Mesenchymal stem cell (in vitro differentiated cells and primary cell): ENCODE data around the gene DPF3.

Experiments used
- DNase-seq: peaks from one replicate; pipeline ENCODE4 v3.0.0-alpha.2; 2013
- H2AFZ ChIP-seq: one replicate; pipeline ENCODE4 v1.6.1; 2013; ENCODE audit warnings: low read depth, mild to moderate bottlenecking, control low read depth, inconsistent platforms, low read length, moderate library complexity
- H2AK5ac ChIP-seq: 2 replicates; pipeline ENCODE4 v1.6.1; 2013; ENCODE audit warnings: low read length, moderate library complexity, mild to moderate bottlenecking, inconsistent platforms; ENCODE audit not compliant: severe bottlenecking
- H2BK120ac ChIP-seq: one replicate; pipeline ENCODE4 v1.6.1; 2013; ENCODE audit warnings: low read depth, mild to moderate bottlenecking, inconsistent platforms, low read length, moderate library complexity
- H2BK12ac ChIP-seq, 2 experiments: one replicate each; pipeline ENCODE4 v1.6.1; 2013; ENCODE audit warnings: inconsistent platforms in 2 of 2, low read length in 2 of 2, mild to moderate bottlenecking in 2 of 2, moderate library complexity in 2 of 2, control low read depth in 1 of 2
- H2BK15ac ChIP-seq: one replicate; pipeline ENCODE4 v1.6.1; 2013; ENCODE audit warnings: mild to moderate bottlenecking, low read depth, inconsistent platforms; ENCODE audit not compliant: poor library complexity, severe bottlenecking
- H2BK5ac ChIP-seq: 2 replicates; pipeline ENCODE4 v1.6.1; 2013; ENCODE audit warnings: low read depth, mild to moderate bottlenecking, low read length, control low read depth, inconsistent platforms; ENCODE audit not compliant: poor library complexity, severe bottlenecking
- H3K14ac ChIP-seq, 2 experiments: one replicate each; pipeline ENCODE4 v1.6.1; 2013; ENCODE audit warnings: inconsistent platforms in 2 of 2, low read length in 2 of 2, control low read depth in 1 of 2, mild to moderate bottlenecking in 1 of 2, moderate library complexity in 1 of 2
- H3K18ac ChIP-seq, 2 experiments: one replicate each; pipeline ENCODE4 v1.6.1; 2013; ENCODE audit warnings: inconsistent platforms in 2 of 2, low read length in 2 of 2, control low read depth in 1 of 2, low read depth in 1 of 2, mild to moderate bottlenecking in 1 of 2
- H3K23ac ChIP-seq, 2 experiments: one replicate each; pipeline ENCODE4 v1.6.1; 2013; ENCODE audit warnings: inconsistent platforms in 2 of 2, low read length in 2 of 2, mild to moderate bottlenecking in 2 of 2, moderate library complexity in 2 of 2, control low read depth in 1 of 2
- H3K27ac ChIP-seq: 2 replicates; pipeline ENCODE4 v1.5.1; 2013; ENCODE audit warnings: mild to moderate bottlenecking, moderate library complexity, low read length, control low read depth, inconsistent platforms; ENCODE audit not compliant: poor library complexity, severe bottlenecking
- H3K27me3 ChIP-seq, 2 experiments: 2 replicates each; pipeline versions ENCODE4 v1.6.1 to v1.7.0; 2013; ENCODE audit warnings: low read length in 2 of 2, mild to moderate bottlenecking in 2 of 2, moderate library complexity in 2 of 2, control low read depth in 1 of 2, inconsistent platforms in 1 of 2; ENCODE audit not compliant: control insufficient read depth in 1 of 2, insufficient read depth in 1 of 2
- H3K36me3 ChIP-seq, 2 experiments: 2 replicates each; pipeline versions ENCODE4 v1.6.1 to v1.7.0; 2013; ENCODE audit warnings: low read length in 2 of 2, control low read depth in 1 of 2, inconsistent platforms in 1 of 2, low read depth in 1 of 2, mild to moderate bottlenecking in 1 of 2; ENCODE audit not compliant: insufficient read depth in 2 of 2, control insufficient read depth in 1 of 2
- H3K4ac ChIP-seq, 2 experiments: one replicate each; pipeline ENCODE4 v1.6.1; 2013; ENCODE audit warnings: inconsistent platforms in 2 of 2, low read length in 2 of 2, mild to moderate bottlenecking in 2 of 2, moderate library complexity in 2 of 2, control low read depth in 1 of 2, low read depth in 1 of 2
- H3K4me1 ChIP-seq: 2 replicates; pipeline ENCODE4 v1.6.1; 2013; ENCODE audit warnings: low read depth, low read length, control low read depth; ENCODE audit not compliant: control insufficient read depth, insufficient read depth
- H3K4me2 ChIP-seq: 2 replicates; pipeline ENCODE4 v1.6.1; 2013; ENCODE audit warnings: low read length, mild to moderate bottlenecking, inconsistent platforms; ENCODE audit not compliant: poor library complexity, severe bottlenecking
- H3K4me3 ChIP-seq, 2 experiments: 2 replicates each; pipeline versions ENCODE4 v1.5.1 to v1.7.0; 2013; ENCODE audit warnings: low read length in 2 of 2, mild to moderate bottlenecking in 2 of 2, control low read depth in 1 of 2, low read depth in 1 of 2; ENCODE audit not compliant: insufficient read depth in 1 of 2
- H3K79me1 ChIP-seq: replicated peaks from 2 replicates; pipeline ENCODE4 v1.6.1; 2013; ENCODE audit warnings: mild to moderate bottlenecking, control low read depth, low read length, inconsistent platforms; ENCODE audit not compliant: poor library complexity, severe bottlenecking
- H3K9ac ChIP-seq: 2 replicates; pipeline ENCODE4 v1.7.0; 2013; ENCODE audit warnings: mild to moderate bottlenecking, low read length, moderate library complexity
- H3K9me3 ChIP-seq: 2 replicates; pipeline ENCODE4 v1.7.0; 2013; ENCODE audit warnings: mild to moderate bottlenecking, low read length; ENCODE audit not compliant: control insufficient read depth
- H4K8ac ChIP-seq: one replicate; pipeline ENCODE4 v1.6.1; 2013; ENCODE audit warnings: inconsistent platforms, mild to moderate bottlenecking, low read length, moderate library complexity
- H4K91ac ChIP-seq: one replicate; pipeline ENCODE4 v1.6.1; 2013; ENCODE audit warnings: mild to moderate bottlenecking, low read length, inconsistent platforms
- WGBS: methylation state at CpG from one replicate; pipeline ENCODE4 v1.1.7; 2013; ENCODE audit warnings: mixed read lengths; 5-methylcytosine and 5-hydroxymethylcytosine counted together

Gene DPF3

DNA sequence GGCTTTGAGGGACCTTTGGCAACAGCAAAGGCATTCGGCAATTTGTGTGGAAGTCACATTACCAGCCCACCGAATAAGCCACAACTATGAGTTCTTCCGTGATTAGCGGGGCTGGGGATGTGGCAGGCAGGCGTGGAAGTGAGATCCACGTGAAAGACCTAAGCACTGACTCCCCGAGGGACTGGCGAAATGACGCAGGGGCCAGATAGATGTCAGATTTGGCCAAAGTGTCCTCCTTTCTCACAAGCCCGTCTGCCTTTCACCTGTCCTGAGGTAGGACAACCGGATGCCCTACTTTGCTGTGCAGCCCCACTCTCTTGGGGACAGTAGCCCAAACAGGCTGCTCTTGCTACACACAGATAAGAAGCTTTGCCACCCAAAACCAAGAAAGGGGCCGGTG lies 54.5 kb downstream of the DPF3 start:
- Histone ChIP-seq H3K27me3 (no peaks in the 10 kb centered on the region), H3K79me1 (peaks cover 29% of the 10 kb centered on the region), H3K4me1 (peaks cover 3% of the 10 kb centered on the region), H3K36me3 (peaks cover 0 to 14% of the 10 kb centered on the region in 2 experiments), H3K4me3 (no peak overlapping the region), H3K18ac (no peak overlapping the region), H4K8ac (no peak overlapping the region), H3K4me2 (no peak overlapping the region), H2BK15ac (no peak overlapping the region), H3K23ac (no peak overlapping the region), H3K9me3 (no peaks in the 10 kb centered on the region), H4K91ac (no peak overlapping the region), H2AFZ (no peak overlapping the region), H3K4ac (no peak overlapping the region), H3K9ac (no peak overlapping the region), H2BK120ac (no peak overlapping the region), H2BK5ac (no peak overlapping the region), H3K27ac (no peak overlapping the region), H2AK5ac (no peak overlapping the region), H2BK12ac (no peak overlapping the region), H3K14ac (no peak overlapping the region)
- DNase-seq, result no peak
- 96% methylated on average over 12 of the region's 12 CpGs for WGBS

DNA sequence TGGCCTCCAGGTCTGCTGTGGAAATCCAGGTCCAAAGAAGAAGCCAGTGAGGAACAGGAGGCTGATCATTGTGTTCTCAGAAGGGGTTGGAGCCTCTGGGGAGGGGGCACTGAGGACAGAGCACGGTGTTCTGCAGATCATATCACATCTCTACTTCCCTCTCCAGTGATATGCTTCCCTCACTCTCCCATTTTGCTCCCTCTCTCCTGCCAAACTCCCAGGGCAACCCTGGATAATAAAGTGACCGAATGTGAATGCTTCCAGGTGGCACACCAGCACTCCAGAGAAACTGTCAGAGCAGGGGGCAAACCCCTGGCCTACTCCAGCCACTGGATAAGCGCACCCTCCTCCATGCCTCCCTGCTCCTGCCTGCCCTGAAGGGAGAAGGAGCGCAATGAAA lies 57.8 kb downstream of the DPF3 start:
- H3K36me3 ChIP-seq, result peaks cover 0 to 17% of the 10 kb centered on the region in 2 experiments
- no peak overlapping the region for H3K14ac ChIP-seq
- no peak overlapping the region for H3K9ac ChIP-seq
- H3K79me1 ChIP-seq, result peaks cover 28% of the 10 kb centered on the region
- H2BK12ac ChIP-seq, result no peak overlapping the region
- no peak overlapping the region for H3K4ac ChIP-seq
- no peak overlapping the region for H3K4me3 ChIP-seq
- H2BK120ac ChIP-seq, result no peak overlapping the region
- H2AFZ ChIP-seq, result no peak overlapping the region
- no peak overlapping the region for H3K23ac ChIP-seq
- no peak overlapping the region for H4K91ac ChIP-seq
- H3K27me3 ChIP-seq, result peaks cover 0 to under 1% of the 10 kb centered on the region in 2 experiments
- peaks cover 3% of the 10 kb centered on the region for H3K4me1 ChIP-seq
- H3K27ac ChIP-seq, result no peak overlapping the region
- no peak overlapping the region for H2BK15ac ChIP-seq
- H3K4me2 ChIP-seq, result no peak overlapping the region
- no peak overlapping the region for H4K8ac ChIP-seq
- DNase-seq, result no peak
- no peak overlapping the region for H2BK5ac ChIP-seq
- H3K18ac ChIP-seq, result no peak overlapping the region
- no peak overlapping the region for H2AK5ac ChIP-seq
- WGBS, result 91% methylated on average over 3 of the region's 4 CpGs
- H3K9me3 ChIP-seq, result no peaks in the 10 kb centered on the region

DNA sequence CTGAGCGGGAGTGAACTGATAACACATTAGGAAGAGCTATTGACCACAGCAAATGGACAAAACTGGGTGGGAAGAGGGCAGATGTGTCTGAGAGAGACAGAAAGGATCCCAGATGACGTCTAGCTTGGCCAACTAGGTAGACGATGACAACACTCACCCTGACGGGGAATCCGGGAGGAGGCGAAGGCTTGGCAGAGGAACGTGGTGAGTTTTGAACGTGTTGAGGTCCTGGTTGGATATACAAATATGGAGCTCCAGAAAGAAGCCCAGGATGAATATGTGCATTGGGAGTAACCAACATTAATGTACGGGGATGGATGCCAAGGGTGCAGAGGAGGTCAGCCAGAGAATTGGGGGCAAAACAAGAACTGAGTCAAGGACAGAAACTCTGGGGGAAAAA lies 60.7 kb downstream of the DPF3 start:
- no peak overlapping the region for H3K4ac ChIP-seq
- no peak overlapping the region for H3K14ac ChIP-seq
- peaks cover 3% of the 10 kb centered on the region for H3K4me1 ChIP-seq
- no peaks in the 10 kb centered on the region for H3K9me3 ChIP-seq
- WGBS, result 95% methylated on average over 9 of the region's 9 CpGs
- H3K36me3 ChIP-seq, result peaks cover 0 to 20% of the 10 kb centered on the region in 2 experiments
- peaks cover 0 to 4% of the 10 kb centered on the region in 2 experiments for H3K27me3 ChIP-seq
- no peak overlapping the region for H3K4me2 ChIP-seq
- no peak overlapping the region for H4K91ac ChIP-seq
- H3K27ac ChIP-seq, result no peak overlapping the region
- no peak overlapping the region for H2BK15ac ChIP-seq
- H3K4me3 ChIP-seq, result no peak overlapping the region
- H2AK5ac ChIP-seq, result no peak overlapping the region
- H4K8ac ChIP-seq, result no peak overlapping the region
- H3K79me1 ChIP-seq, result peaks cover 30% of the 10 kb centered on the region
- no peak overlapping the region for H2AFZ ChIP-seq
- no peak overlapping the region for H2BK12ac ChIP-seq
- no peak overlapping the region for H3K23ac ChIP-seq
- no peak overlapping the region for H2BK120ac ChIP-seq
- DNase-seq, result no peak
- no peak overlapping the region for H3K18ac ChIP-seq
- no peak overlapping the region for H2BK5ac ChIP-seq
- H3K9ac ChIP-seq, result no peak overlapping the region

DNA sequence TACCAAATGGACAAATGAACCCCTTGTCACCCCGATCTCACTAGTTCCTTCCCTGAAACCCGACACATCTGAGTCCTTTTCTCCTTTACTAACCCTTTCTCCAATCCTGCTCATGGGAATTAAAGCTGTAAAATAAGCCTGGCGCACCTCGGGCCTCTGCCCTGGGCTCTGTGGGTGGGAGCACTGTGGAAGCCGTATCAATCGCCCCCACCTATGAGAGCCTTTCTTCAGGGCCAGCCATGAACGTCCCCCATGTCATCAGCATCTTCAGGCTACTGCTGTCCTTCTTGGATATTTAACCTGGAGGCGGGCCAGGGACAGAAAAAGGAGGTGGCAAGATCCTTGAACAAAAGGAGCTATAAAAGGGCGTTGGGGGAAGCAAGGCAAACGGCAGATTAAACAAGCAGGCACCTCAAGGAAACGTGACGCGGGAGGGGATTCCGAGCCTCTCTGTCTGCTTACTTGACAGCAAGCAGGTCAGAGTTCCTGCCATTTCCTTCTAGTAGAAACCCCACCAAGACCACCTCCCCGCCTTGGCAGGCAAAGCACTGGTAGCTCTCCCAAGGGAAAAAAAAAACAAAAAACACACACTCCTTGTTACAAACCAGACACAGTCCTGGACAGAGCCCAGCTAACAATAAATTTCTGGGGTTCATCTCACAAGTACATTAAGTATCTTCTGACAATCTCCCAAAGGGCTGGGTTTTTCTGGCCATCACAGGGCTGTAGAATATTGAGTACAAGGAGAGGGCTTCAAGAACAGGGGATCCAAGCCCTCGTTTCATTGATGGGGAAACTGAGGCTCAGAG lies 62.9 kb downstream of the DPF3 start:
- H2AK5ac ChIP-seq, result no peak overlapping the region
- H3K4me2 ChIP-seq, result no peak overlapping the region
- no peaks in the 10 kb centered on the region for H3K9me3 ChIP-seq
- no peak overlapping the region for H3K14ac ChIP-seq
- no peak overlapping the region for H3K4me3 ChIP-seq
- H2BK15ac ChIP-seq, result no peak overlapping the region
- no peak overlapping the region for H2BK12ac ChIP-seq
- H3K23ac ChIP-seq, result no peak overlapping the region
- no peak overlapping the region for H2BK120ac ChIP-seq
- H3K9ac ChIP-seq, result peak overlapping the region; percentile 17
- no peak overlapping the region for H3K27ac ChIP-seq
- no peak overlapping the region for H2AFZ ChIP-seq
- H3K36me3 ChIP-seq, result peaks cover 0 to 12% of the 10 kb centered on the region in 2 experiments
- H3K79me1 ChIP-seq, result peaks cover 29% of the 10 kb centered on the region
- H3K4ac ChIP-seq, result no peak overlapping the region
- DNase-seq, result no peak
- H4K8ac ChIP-seq, result no peak overlapping the region
- no peaks in the 10 kb centered on the region for H3K4me1 ChIP-seq
- H3K27me3 ChIP-seq, result peaks cover 0 to 4% of the 10 kb centered on the region in 2 experiments
- H2BK5ac ChIP-seq, result no peak overlapping the region
- 55% methylated on average over 16 of the region's 16 CpGs for WGBS
- no peak overlapping the region for H3K18ac ChIP-seq
- H4K91ac ChIP-seq, result no peak overlapping the region
